Measurements from ENCODE around the gene APOBR.
"Not testable (repeated sequence)": the region's sequence is repeated elsewhere in the genome, so short reads cannot be mapped to it uniquely, and the experiment has no call there.

APOBR gene

DNA sequence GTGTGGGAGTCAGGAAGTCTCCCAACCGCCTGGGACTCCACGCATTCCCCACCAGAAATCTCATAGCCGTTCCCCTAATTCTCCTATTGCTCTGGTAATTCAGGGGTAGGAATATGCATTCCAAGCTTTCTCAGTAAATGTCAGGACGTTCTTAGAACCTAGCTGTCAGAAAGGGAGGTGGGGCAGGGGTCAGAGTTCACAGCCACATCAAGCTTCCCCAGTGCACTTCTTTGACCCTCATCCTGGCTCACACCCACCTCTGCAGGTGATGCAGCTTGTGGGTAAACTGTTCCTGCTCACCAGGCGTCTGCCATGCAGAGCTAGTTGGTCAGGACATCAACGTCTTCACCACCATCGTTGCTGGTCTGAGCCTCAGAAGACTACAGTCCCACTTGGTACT is 26.2 kb downstream of the APOBR start:
- Histone ChIP-seq H3K4me3 (ENCODE audit: low read length) (no peak overlapping the region), H3K36me3 (ENCODE audit: control insufficient read depth, insufficient read depth, low read length, severe bottlenecking) (no peaks in the 10 kb centered on the region), H3K27me3 (replicated peaks; ENCODE audit: control insufficient read depth, insufficient read depth, low read length) (no peaks in the 10 kb centered on the region), H3K4me1 (ENCODE audit: control insufficient read depth, insufficient read depth, low read length) (peaks cover 9% of the 10 kb centered on the region), H3K9ac (ENCODE audit: low read length) (no peak overlapping the region), H3K9me3 (ENCODE audit: control insufficient read depth, low read length) (no peaks in the 10 kb centered on the region)
- DNase-seq (ENCODE audit: low read depth) = no peak

DNA sequence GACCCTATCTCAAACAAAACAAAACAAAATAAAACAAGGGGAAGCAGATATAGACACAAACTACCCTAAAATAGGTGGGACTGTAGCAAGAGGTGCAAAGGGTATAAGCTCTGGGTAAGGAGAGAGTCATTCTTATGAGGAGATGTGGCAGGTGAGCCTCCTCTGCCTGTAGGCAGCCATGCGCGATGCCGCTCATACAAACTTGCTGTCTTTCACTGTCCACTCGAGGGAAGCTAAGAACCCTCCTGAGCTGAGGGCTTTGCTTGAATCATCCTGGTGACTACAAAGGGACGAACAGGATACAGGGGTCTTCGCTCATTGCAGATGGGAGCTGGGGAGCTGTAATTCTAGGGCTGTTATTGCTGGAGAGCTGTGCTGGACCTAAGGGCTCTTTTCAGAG is 27.0 kb downstream of the APOBR start:
- Histone ChIP-seq H3K9me3 (ENCODE audit: control insufficient read depth, low read length) (no peaks in the 10 kb centered on the region), H3K36me3 (ENCODE audit: control insufficient read depth, insufficient read depth, low read length, severe bottlenecking) (no peaks in the 10 kb centered on the region), H3K9ac (ENCODE audit: low read length) (no peak overlapping the region), H3K4me1 (ENCODE audit: control insufficient read depth, insufficient read depth, low read length) (peaks cover 9% of the 10 kb centered on the region), H3K4me3 (ENCODE audit: low read length) (no peak overlapping the region), H3K27me3 (replicated peaks; ENCODE audit: control insufficient read depth, insufficient read depth, low read length) (no peaks in the 10 kb centered on the region)
- DNase-seq (ENCODE audit: low read depth) = no peak

DNA sequence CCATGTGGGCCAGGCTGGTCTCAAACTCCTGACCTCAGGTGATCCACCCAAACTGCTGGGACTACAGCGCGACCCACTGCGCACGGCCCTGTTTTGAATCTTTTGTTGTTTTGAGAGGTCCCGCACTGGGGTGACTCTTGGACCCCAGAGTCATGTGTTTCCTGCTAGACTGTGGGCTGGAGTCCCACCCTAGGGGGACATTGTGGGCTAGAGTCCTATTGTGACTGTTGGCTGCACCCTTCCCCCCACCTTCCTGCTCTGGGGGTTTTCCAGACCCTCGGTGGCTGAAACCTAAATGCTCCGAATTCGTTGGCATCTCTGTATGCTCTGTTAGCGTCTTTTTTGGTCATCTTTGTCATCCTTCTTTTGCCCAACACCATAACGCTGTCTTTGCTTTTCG is 28.3 kb downstream of the APOBR start:
- no peaks in the 10 kb centered on the region for H3K27me3 ChIP-seq (replicated peaks; ENCODE audit: control insufficient read depth, insufficient read depth, low read length)
- H3K4me3 ChIP-seq (ENCODE audit: low read length) = no peak overlapping the region
- H3K9me3 ChIP-seq (ENCODE audit: control insufficient read depth, low read length) = no peaks in the 10 kb centered on the region
- no peaks in the 10 kb centered on the region for H3K36me3 ChIP-seq (ENCODE audit: control insufficient read depth, insufficient read depth, low read length, severe bottlenecking)
- peaks cover 15% of the 10 kb centered on the region for H3K4me1 ChIP-seq (ENCODE audit: control insufficient read depth, insufficient read depth, low read length)
- H3K9ac ChIP-seq (ENCODE audit: low read length) = no peak overlapping the region
- no peak for DNase-seq (ENCODE audit: low read depth)

DNA sequence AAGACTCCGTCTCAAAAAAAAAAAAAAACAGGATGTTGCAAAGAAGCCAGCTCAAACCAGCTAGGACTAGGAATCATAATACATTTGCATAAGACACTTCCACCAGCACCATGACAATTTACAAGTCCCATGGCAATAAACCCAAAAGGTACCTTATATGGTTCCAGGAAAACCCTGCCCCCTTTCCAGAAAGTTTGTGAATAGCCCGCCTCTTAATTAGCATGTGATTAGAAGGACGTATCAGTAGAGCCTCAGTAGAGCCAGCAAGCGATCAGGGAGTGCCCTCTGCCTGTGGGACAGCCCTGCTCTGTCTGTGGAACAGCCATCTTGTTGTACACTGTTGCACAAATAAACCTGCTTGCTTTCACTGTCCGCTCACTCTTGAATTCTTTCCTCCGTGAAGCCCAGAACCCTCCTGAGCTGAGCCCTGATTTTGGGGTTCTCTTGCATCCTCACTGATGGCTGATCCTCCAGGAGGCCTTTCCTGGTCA is 30.3 kb downstream of the APOBR start:
- DNase-seq (ENCODE audit: low read depth) = no peak
- H3K4me3 ChIP-seq (ENCODE audit: low read length) = no peak overlapping the region
- no peak overlapping the region for H3K9ac ChIP-seq (ENCODE audit: low read length)
- H3K27me3 ChIP-seq (replicated peaks; ENCODE audit: control insufficient read depth, insufficient read depth, low read length) = no peaks in the 10 kb centered on the region
- peaks cover 23% of the 10 kb centered on the region for H3K4me1 ChIP-seq (ENCODE audit: control insufficient read depth, insufficient read depth, low read length)
- no peaks in the 10 kb centered on the region for H3K9me3 ChIP-seq (ENCODE audit: control insufficient read depth, low read length)
- H3K36me3 ChIP-seq (ENCODE audit: control insufficient read depth, insufficient read depth, low read length, severe bottlenecking) = no peaks in the 10 kb centered on the region

DNA sequence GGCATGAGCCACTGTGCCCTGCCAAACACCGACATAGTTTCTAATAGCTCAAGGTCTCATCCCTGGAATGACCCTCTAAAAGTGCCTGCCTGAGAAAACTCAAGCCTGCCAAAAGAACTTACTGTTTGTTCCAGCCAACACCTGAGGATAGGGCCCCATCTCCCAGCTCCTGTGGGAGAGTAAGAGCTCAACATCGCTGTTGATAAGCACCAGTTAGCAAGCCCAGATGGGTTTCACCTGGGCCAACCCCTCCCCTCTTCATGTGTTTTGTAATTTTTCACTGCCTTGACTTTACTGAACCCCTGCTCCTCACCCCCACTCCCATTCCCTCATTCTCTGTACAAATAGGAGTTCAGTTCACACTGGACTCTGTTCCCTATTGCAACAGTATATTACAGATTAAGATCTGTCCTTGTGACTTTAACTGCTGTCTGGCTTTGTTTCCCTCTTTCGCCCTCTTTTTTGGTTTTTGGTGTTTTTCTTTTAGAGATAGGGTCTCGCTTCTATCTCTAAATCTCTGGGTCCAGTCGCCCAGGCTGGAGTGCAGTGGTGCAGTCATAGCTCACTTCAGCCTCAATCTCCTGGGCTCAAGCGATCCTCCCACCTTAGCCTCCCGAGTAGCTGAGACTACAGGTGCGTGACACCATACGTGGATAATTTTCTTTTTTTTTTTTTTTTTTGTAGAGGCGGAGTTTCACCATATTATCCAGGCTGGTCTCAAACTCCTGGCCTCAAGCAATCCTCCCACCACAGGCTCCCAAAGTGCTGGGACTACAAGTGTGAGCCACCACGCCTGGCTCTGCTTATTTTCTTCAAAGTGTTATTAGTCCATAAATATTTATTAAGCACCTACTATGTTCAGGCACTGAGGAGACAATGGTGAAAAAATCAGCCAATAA is 32.0 kb downstream of the APOBR start:
- no peaks in the 10 kb centered on the region for H3K9me3 ChIP-seq (ENCODE audit: control insufficient read depth, low read length)
- H3K27me3 ChIP-seq (replicated peaks; ENCODE audit: control insufficient read depth, insufficient read depth, low read length) = no peaks in the 10 kb centered on the region
- H3K4me1 ChIP-seq (ENCODE audit: control insufficient read depth, insufficient read depth, low read length) = peaks cover 27% of the 10 kb centered on the region
- DNase-seq (ENCODE audit: low read depth) = no peak
- no peak overlapping the region for H3K4me3 ChIP-seq (ENCODE audit: low read length)
- H3K9ac ChIP-seq (ENCODE audit: low read length) = no peak overlapping the region
- no peaks in the 10 kb centered on the region for H3K36me3 ChIP-seq (ENCODE audit: control insufficient read depth, insufficient read depth, low read length, severe bottlenecking)

DNA sequence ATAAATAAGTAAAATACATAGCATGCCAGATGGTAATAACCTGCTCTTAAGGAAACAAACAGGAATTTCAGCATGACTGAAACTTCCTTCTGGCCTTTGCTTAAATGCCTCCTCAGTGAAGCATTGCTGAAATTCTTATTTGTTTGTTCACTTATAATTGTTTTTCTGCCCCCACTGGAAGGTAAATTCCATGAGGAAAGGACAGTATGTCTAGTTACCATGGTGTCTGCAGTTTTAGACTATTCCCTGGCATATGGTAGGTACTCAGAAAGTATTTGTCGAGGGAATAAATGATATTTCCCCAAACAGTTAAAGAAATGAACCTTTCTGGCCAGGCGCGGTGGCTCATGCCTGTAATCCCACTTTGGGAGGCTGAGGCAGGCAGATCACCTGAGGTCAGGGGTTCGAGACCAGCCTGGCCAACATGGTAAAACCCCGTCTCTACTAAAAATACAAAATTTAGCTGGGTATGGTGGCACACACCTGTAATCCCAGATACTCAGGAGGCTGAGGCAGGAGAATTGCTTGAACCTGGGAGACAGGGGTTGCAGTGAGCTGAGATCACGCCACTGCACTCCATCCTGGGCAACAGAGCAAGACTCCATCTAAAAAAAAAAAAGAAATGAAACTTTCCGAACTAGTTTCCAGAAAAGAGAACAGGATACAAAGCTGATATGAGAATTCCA is 32.8 kb downstream of the APOBR start:
- H3K36me3 ChIP-seq (ENCODE audit: control insufficient read depth, insufficient read depth, low read length, severe bottlenecking); H3K9me3 ChIP-seq (ENCODE audit: control insufficient read depth, low read length); H3K9ac ChIP-seq (ENCODE audit: low read length); H3K4me3 ChIP-seq (ENCODE audit: low read length); H3K27me3 ChIP-seq (replicated peaks; ENCODE audit: control insufficient read depth, insufficient read depth, low read length): not testable (repeated sequence)
- peaks cover 35% of the 10 kb centered on the region for H3K4me1 ChIP-seq (ENCODE audit: control insufficient read depth, insufficient read depth, low read length)
- DNase-seq (ENCODE audit: low read depth) = peak; percentile 46

DNA sequence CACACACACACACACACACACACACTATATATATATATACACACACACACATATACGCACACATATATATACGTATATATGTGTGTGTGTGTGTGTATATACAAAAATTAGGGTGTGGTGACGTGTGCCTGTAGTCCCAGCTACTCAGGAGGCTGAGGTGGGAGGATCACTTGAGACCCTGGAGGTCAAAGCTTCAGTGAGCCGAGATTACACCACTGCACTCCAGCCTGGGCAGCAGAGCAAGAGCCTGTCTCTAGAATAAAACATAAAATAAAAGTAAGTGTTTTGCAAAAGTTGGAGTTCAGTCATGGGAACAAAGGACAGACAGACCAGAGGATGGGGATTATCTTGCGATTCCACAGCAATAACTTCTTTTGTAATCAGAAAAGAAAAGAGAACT is 33.5 kb downstream of the APOBR start:
- H3K4me1 ChIP-seq (ENCODE audit: control insufficient read depth, insufficient read depth, low read length) = peaks cover 42% of the 10 kb centered on the region
- DNase-seq (ENCODE audit: low read depth) = no peak
- H3K4me3 ChIP-seq (ENCODE audit: low read length) = no peak overlapping the region
- H3K9me3 ChIP-seq (ENCODE audit: control insufficient read depth, low read length) = no peaks in the 10 kb centered on the region
- H3K36me3 ChIP-seq (ENCODE audit: control insufficient read depth, insufficient read depth, low read length, severe bottlenecking) = no peaks in the 10 kb centered on the region
- no peak overlapping the region for H3K9ac ChIP-seq (ENCODE audit: low read length)
- H3K27me3 ChIP-seq (replicated peaks; ENCODE audit: control insufficient read depth, insufficient read depth, low read length) = no peaks in the 10 kb centered on the region

DNA sequence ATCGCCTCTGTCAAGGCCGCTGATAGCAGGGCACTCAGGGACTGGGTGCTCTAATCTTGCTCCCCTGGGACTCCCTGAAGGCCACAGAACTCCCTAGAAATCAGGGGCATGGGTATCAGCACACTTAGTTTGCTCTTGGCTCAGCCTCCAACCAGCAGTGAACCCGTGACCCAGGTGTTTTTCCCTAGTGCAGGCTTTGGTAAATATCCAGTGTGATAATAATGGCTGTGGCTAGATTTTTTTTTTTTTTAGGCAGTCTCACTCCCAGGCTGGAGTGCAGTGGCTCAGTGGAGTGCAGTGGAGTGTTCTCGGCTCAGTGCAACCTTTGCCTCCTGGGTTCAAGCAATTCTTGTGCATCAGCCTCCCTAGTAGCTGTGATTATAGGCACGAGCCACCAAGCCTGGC is 34.0 kb downstream of the APOBR start:
- Histone ChIP-seq H3K9me3 (ENCODE audit: control insufficient read depth, low read length) (no peaks in the 10 kb centered on the region), H3K36me3 (ENCODE audit: control insufficient read depth, insufficient read depth, low read length, severe bottlenecking) (no peaks in the 10 kb centered on the region), H3K27me3 (replicated peaks; ENCODE audit: control insufficient read depth, insufficient read depth, low read length) (no peaks in the 10 kb centered on the region), H3K9ac (ENCODE audit: low read length) (no peak overlapping the region), H3K4me1 (ENCODE audit: control insufficient read depth, insufficient read depth, low read length) (peaks cover 47% of the 10 kb centered on the region), H3K4me3 (ENCODE audit: low read length) (no peak overlapping the region)
- DNase-seq (ENCODE audit: low read depth) = no peak

DNA sequence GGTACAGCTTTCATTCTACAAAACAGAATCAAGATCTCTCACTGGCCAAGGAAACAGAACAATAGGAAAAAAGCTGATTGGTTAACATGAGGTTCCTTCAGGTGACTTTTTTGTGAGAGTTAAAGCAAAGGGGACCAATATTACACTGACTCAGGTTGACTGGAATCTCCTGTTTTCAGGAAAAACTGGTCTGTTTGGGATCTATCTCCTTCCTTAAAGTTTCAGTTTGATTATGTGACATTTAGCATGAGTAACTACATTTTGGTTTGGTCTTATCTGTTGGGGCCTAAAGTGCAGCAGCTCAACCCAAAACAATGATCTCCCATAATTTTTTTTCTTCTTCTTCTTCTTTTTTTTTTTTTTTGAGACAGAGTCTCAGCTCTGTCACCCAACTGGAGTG is 34.7 kb downstream of the APOBR start:
- H3K27me3 ChIP-seq (replicated peaks; ENCODE audit: control insufficient read depth, insufficient read depth, low read length) = no peaks in the 10 kb centered on the region
- no peak overlapping the region for H3K9ac ChIP-seq (ENCODE audit: low read length)
- H3K36me3 ChIP-seq (ENCODE audit: control insufficient read depth, insufficient read depth, low read length, severe bottlenecking) = peaks cover under 1% of the 10 kb centered on the region
- H3K4me1 ChIP-seq (ENCODE audit: control insufficient read depth, insufficient read depth, low read length) = peaks cover 49% of the 10 kb centered on the region
- DNase-seq (ENCODE audit: low read depth) = no peak
- H3K4me3 ChIP-seq (ENCODE audit: low read length) = no peak overlapping the region
- H3K9me3 ChIP-seq (ENCODE audit: control insufficient read depth, low read length) = no peaks in the 10 kb centered on the region

DNA sequence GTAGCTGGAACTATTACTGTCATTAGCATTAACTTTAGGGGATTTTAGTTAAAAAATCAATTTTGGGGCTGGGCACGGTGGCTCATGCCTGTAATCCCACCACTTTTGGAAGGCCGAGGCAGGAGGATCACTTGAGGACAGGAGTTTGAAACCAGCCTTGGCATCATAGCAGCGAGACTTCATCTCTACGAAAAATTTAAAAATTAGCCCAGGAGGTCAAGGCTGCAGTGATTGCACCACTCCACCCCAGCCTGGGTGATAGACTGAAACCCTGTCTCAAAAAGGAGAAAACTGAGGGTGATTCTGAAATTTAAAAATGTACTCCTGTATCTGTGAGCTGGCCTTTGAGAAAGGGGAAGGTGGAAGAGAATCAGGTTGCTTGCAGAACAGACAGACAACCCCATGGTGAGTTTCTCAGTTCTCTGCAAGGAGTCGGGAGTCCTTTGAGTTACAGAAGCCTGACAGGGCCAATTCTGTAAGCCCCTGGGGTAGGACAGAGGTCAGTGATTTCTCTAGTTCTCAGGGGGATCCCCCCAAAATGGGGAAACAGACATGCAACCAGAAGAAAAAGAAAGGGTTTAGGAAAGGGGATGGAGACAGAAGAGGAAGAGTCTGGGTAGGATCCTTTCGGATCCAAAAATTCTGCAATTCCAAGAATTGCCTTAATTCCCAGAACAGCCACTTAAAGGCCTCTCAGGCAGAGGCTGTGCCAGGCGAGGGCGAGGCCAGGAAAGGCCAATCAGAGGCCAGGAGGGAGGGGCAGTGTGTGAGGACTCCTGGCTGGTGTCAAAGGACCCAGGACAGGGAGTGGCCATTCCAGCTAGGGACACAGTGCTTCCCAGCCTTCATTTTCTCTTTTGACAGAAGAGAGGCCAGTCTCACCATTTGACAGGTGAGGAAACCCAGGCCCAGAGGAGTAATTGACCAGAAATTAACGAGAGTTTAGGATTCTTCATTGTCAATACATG is 37.6 kb downstream of the APOBR start:
- H3K9ac ChIP-seq (ENCODE audit: low read length) = peak overlapping the region; percentile 80
- no peaks in the 10 kb centered on the region for H3K9me3 ChIP-seq (ENCODE audit: control insufficient read depth, low read length)
- peaks cover 57% of the 10 kb centered on the region for H3K4me1 ChIP-seq (ENCODE audit: control insufficient read depth, insufficient read depth, low read length)
- peak; percentile 61 for DNase-seq (ENCODE audit: low read depth)
- H3K36me3 ChIP-seq (ENCODE audit: control insufficient read depth, insufficient read depth, low read length, severe bottlenecking) = peaks cover 7% of the 10 kb centered on the region
- H3K4me3 ChIP-seq (ENCODE audit: low read length) = peak overlapping the region; percentile 59
- H3K27me3 ChIP-seq (replicated peaks; ENCODE audit: control insufficient read depth, insufficient read depth, low read length) = no peaks in the 10 kb centered on the region

Measured in adipocyte (in vitro differentiated cells).